ENCODE measurements around the gene GCA.

The GCA gene

DNA sequence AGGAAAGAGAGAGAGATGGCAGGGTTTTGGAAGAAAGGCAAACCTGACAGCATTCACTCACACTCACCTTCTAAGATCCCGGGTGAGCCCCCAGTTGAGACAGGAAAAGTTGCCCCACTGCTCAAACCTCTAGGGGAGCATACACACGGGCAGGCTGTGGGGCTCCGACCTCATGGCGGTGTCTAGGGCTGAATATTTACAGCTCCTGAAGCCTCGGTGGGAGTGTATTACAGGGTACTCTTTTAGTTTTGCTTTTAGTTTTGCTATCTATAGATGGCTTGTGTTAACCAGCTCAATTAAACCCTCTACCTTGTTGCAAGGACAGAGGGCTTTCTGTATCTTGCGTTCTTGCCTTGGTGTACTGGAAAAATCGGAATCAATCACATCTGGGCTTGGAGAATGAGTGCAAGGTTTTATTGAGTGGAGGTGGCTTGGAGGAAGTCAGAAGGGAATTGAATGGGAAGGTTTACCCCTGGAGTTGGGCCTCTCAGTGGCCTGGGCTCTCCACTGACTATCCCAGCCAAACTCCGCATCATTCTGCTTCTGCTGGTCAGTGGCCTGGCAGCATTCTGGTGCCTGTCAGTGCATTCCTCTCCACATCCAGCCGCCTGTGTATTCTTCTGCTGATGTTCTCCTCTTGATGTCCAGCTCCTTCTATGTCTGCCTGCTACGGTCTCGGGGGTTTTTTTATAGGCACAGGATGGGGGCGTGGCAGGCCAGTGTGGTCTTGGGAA, 15.3 kb upstream of the GCA start:
- no peak for DNase-seq

DNA sequence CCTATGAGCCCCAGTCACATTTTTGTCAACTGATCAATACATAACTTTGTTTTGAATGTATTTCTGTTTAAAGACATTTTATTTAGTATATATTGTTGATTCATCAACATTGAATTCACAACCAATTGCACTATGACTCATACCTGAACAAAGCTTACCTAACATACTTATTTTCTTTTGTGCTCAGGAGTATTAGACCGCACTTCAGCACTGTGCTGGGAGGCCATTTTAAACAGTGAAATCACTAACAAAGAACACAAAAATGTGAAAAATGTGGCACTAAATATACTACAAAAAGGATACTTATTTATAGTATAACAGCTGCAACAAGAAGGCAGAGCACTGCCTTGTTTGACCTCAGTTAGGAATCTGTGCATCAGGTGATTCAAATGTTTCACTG, 13.1 kb upstream of the GCA start:
- DNase-seq, result no peak

DNA sequence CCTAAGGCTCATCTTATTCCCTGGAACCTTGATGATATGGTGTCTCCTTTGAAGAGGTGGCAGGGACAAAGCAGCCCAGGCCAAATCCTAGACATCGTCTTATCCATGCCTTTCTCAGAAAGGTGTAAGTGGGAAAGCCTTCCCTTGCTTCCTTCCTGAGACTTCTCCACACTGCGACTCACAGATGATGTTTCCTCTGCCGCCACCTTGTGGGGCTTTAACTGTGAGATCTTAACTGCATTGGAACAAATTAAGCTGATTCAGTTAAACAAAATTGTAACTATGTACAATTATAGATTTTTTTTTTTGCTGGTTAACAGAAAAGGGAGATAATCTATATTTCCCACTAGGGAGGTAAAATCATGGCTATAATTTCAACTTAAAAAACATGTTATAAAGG, 10.0 kb upstream of the GCA start:
- DNase-seq, result no peak

DNA sequence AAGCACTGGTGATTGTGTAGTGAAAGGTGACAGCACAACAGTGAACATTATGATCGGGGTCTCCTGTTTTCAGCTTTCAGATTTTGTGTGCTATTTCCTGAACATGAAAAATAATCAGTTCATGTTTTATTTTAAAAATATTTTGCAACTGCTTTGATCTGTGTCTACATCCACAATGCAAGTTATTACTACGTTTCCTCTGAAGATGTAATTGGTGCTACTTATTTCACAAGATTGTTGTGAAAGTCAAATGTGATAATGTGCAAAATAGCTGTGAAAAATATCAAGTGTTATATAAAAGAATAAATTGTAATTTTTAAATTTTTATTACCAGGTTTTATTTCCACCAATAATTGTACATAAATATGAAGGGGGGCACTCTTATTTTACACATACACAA, 6.1 kb upstream of the GCA start:
- no peak for DNase-seq

DNA sequence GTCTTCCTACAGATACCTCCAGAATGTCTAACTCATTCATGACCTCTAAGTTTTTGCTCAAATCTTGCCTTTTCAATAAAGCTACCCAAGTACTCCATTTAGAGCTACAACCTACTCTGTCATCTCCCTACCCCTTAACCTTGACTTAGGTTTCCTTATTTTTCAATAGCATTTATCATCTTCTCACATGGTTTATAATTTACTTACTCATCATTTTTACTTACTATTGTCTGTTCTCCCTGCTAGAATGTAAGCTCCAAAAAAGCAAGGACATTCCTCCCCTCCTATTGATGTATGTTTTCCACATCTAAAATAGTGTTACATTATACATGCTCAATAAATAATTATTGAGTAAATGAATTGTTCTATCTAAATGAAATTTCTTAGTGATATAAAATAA, 3.1 kb upstream of the GCA start:
- DNase-seq, result no peak

DNA sequence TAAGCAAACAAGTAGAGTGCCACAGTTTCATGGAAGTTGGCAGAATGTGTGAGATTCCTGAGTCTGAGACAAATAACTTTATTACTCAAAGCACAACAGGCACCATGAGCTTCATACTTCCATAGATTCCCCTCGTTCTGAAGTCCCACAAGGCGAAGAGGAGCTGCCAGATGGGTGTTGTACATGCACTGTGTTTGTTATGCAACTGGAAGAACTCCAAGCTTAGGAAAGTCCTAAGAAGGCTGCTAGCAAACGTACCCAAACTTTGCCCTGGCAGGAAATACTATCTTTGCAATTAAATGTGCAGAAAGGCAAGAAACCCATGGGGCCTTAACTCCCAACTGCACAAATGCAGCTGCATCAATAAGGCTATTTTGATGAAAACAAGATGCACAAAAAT, 1.6 kb upstream of the GCA start:
- no peak for DNase-seq

DNA sequence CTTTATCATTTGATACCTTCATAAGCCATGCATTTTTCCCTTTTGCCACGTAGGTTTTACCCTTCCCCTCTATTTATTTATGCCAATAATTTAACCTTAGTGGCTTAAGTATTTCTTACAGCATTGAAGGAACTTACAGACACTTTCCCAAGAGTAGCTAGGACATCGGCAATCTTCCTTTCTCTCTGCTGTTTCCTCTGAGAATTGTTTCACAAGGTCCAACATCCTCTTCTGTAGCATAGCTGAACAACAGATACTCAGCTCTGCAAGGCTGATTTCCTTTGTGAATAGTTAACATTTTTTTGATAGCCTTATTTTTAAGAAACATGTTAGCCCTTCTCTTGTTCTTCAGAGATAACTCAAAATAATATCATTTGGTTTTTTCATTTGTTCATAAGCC, 1.1 kb upstream of the GCA start:
- no peak for DNase-seq

DNA sequence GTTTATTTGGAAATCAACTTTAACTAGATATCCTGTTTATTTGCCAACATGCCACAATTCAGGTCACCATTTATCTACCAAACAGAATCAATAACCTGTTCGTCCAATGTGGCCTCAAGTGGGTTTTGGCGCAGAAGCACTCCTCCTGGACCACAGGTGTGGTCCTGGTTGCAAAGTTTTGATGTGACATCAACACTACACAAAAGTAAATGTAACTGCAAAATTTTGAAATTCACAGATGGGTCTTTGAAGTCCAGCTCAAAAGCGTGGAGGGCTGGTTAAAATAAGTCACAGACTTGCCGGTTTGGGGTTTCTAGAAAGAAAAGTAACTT, 474 bp upstream of the GCA start:
- no peak for DNase-seq

DNA sequence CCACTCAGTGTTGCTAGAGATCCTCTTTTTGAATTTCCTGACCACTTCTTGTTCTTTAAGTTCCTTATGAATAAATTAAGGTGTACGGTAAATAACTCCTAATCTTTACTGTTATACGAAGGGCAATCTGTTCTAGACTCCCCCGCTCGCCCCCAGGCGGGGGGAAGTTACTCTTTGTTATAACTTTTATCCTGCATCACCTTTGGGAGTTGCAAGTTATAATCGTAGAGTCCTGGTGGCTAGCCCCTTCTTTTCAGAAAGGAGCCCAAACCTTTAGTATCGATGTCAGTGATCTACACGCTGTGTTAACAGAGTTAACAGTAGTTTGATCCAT, 652 bp downstream of the GCA start:
- DNase-seq, result no peak

DNA sequence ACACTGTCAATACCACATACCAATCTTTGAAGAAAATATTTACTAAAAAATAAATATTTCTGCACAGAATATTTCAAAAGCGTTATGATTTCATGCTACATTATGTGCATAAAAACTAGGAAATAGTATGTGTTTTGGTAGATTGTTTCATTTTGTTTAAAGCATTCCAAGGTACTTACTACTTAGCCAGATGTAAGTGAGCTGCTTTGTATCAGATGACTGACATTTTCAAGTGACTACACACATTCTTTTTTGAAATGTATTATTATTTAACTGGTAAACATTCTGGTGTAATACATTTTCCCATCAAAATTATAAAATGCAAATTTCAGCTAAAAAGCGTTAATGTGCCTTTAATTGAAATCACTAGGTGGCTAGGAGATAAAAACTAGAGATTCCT, 21.5 kb downstream of the GCA start:
- no peak for DNase-seq

DNA sequence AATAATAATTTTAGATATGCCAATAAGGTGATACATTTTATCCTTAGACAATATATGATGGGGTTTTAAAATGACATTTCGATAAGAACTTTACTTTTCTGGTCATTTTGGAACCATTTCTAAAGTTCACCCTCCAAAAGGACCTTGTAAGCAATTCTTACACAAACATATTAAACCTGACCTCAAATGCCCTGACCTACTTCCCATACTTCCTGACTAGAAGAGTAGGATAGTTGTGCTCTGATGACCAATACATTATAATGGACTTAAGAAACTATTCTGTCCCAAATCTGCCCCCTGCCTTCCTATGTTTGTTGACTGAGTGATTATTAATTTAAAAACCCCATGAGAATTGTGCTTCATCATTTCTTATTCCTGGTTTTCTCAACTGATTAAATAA, 24.6 kb downstream of the GCA start:
- DNase-seq, result no peak

DNA sequence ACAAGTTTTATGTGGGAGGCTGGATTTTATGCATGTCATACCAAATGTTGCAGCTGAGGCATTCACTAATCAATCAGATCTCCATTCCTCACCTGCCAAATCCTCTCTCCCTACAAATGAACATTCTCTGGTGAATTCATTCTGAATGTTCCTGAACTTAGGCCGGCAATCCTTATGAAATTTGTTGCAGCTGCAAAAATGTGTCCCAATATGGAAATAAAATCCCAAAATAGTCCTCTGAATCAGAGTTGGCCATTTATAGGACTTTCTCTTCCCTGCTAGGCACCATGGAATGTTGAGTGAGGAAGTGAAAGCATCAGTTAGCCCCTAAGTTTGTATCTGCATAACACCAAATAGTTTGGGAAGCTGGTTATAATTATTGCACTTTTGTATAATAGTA, 25.6 kb downstream of the GCA start:
- DNase-seq, result no peak

DNA sequence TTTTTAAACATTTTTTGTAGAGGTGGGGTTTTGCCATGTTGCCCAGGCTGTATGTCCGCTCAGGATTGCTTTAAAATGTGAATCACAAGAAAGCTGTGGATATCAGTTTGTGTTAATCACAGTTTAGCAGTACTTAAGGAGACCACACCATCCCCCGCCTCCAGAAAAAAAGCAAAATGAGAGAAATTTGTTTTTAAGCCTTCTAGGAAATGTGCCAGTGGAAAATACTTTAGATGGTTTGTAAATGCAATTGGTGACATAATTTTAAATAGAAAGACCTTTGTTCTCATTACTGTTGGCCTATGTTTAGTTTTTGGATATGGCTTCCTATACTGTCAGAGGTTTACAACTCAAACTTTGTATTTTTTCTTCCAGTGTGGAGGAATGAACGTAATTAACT, 27.0 kb downstream of the GCA start:
- DNase-seq, result no peak

DNA sequence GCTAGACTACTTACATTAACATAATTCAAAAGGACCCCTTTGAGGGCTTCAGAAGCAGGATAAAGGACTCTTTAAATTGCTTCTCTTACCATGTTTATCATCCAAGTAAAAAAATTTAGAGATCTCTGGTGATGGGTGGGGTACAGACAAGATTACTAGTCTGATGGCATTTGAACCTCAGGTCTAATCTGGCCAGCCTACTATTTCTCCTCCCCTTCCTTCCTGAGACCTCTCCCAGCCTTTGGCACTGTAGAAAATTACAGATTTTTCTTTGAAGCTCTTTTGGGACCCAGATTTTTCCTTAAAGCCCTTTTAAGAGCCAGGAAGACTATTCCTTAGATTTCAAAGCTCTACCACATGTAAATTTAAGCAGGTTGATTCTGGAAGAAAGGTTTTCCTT, 28.9 kb downstream of the GCA start:
- no peak for DNase-seq

DNA sequence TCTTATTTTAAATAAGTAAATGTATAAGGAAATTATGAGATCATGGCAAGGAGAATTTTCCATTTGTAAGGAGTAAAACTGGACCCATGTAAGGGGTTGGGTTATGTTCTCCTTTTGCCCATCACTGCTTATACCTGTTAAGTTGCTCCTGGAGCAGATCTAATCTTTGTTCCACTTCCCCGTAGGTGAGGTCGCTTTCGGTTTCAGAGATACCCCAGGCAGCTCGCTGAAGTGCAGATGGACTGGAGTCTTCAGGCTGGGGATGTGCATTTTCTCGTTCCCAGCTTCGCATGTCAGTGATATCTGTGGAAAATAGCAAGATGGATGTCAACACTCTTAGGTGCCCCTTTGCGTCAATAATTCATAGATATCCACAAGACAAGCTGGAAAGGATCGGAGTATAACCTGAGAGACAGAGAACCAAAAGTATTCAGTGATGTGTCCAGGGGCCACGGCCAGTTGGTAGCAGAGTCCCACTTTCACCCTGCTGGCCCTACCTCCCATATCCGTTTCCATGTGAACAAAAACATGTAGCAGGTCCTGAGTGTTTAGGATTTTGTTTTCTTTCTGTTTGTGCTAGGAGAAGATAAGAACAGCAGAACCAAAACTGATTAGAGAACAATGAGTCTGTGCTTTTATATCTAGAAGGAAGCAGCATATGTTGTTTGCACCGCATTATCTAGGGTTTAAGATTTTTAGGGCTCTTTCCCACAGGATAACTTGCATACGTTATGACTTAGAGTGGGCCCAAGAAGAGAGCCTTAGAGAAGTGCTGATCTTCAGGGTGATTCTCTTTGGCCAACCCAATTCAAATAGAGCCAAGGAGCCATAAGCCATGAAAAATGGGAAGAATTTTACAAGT, 36.0 kb downstream of the GCA start:
- no peak for DNase-seq

DNA sequence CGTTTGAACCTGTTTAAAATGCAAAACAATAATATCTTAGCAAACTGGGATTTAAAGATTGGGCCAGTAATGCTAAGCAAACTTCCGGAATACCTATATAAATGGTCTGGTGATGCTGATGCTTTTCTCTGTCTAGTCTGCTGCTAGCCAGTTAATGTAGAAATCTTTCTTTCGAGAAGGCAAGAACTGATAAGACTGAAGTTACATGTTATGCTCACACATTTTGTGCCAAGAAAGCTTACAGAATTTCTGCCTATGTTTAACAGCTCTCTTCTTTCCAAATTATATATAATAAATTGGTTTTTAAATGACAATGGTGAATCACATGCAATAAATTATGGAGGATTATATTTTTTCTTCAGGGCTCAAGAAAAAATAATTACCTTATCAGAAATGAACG, 37.9 kb downstream of the GCA start:
- DNase-seq, result no peak

DNA sequence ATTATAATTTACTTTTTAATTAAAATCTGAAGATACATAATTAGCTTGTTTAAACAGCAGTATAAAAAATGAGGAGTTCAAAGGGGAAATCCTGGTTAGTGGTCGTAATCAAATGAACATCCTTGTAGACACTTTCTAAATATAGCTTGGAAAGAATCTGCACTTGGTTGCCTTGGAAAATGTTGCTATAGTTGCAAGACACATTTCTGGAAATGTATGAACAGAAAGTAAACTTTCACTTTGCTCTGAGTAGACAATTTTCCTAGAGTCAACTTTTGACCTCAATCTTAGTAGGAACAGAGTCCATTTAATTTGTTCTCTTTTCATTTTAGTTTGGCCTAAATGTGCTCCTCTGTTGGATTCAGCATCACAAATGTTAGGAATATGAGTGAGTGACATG, 38.3 kb downstream of the GCA start:
- no peak for DNase-seq

DNA sequence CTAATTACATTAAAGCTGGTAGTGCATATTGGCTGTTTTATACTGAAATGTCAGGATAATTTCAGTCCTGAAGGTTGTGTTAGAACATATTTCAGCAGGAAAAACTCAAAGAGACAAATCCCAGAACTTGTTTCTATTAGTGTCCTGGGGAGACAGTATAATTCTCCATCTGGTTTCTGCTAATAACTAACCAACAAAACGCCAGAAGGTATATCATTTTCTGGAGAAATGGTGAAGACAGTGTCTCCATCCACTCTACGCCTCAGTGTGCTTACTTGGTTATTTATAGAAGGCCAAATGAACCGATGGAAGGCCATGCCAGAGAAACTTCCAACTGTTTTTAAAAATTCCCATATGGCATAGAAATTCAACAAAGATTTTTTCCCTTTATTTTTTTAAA, 41.6 kb downstream of the GCA start:
- DNase-seq, result no peak

DNA sequence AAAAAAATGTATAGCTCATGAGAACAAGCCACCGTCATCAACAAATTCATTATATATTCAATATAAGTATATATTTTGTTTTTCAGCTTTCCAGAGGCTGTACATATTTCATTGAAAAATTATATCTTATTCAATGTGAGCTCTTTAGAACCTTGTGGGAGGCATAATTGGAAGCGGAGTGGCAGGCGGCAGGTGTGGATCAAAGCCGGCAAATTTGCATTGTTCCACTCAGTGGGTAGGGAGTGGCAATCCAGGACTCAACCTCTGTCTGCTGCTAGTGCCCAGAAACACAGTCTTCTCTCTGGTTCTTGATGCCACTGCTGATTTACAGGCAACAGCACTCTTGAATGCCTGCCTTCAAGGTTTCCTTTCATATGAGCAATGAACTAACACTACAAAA, 46.9 kb downstream of the GCA start:
- DNase-seq, result no peak

DNA sequence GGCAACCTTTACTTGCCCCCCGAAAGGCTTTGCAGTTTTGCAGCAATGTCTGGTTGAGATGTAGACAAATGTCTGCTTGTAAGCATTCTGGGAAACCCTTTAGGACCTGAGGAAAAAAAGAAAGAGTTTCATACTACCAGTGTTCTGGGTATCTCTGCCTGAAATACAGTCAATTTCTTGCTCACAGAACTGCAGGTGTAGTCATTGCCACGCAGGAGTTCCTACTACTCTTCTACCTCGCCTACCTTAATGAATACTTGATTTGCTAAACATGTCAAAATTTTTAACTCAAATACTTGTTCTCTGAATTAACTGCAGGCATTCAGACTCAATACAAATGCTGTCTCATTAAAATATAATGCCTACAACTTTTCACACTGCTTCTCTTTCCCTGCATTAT, 56.4 kb downstream of the GCA start:
- no peak for DNase-seq

DNA sequence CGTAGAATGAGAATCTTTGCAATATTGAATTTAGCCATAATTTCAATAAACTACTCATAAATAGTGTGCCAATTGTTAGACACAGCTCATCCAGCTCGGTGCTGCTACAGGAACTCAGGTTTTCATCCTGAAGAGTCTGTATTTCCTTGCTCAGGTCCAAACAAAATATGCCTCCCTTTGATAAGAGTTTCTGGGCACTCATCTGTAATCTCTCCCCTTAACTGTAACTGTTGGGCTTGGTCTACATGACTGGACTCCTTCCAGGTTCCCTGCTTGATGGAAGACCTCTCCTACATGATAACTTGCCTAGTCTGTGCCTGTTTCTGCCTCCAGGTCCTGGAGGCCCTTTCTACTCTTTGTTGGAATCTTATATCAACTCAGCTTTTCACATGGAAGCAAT, 57.9 kb downstream of the GCA start:
- DNase-seq, result no peak

DNA sequence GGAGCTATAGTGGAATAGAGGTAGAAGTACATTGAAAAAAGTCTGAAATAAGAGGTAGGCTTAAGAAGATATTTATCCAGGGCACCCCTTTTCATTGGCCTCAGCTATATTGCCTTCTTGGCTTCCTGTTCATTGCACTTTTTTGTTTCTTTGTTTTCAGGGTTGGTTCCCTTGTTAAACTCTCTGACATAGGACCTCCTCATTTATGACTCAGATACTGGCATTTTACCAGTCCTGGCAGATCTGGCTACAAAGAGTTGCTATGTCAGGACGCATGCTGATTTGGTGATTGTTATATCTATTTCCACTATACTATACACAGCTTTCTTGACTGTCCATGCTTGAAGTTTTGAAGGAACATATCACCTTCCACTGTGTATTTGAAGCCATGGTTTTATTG, 60.0 kb downstream of the GCA start:
- no peak for DNase-seq

All from activated gamma-delta T cell (primary cell).